Activated CD4-positive, alpha-beta T cell treated with anti-CD3 and anti-CD28 coated beads, Interleukin-2, amount 50 U/mL, for 24 hours (primary cell): ENCODE data around the gene ANKLE1.

Experiments
- DNase-seq, 2 donors: peaks; one replicate each; pipeline ENCODE4 v3.0.0-alpha.2; 2020; ENCODE audit warnings: low read depth in 1 of 2, low spot score in 1 of 2

Gene ANKLE1

GRCh38 chr19:17281391-17282304 is at the start of gene ANKLE1:
TSS of gene ANKLE1 (plus strand) at chr19:17281901. CDS start at chr19:17281921, 20 bp downstream.
- DNase-seq: no peak

- no peak for DNase-seq
These were observed 49.4 kb upstream of the ANKLE1 start for GRCh38 chr19:17232258-17232657.

GRCh38 chr19:17234911-17235299 is 46.8 kb upstream of the ANKLE1 start:
- peak; percentile 43 to 49 for DNase-seq

GRCh38 chr19:17235300-17235970 is 46.3 kb upstream of the ANKLE1 start:
- DNase-seq: peak; percentile 50 to 53

- no peak for DNase-seq
These were observed 45.5 kb upstream of the ANKLE1 start for GRCh38 chr19:17235971-17236777.

GRCh38 chr19:17236811-17237543 is 44.7 kb upstream of the ANKLE1 start:
- DNase-seq: no peak

- no peak for DNase-seq
These were observed 43.7 kb upstream of the ANKLE1 start for GRCh38 chr19:17237747-17238706.

GRCh38 chr19:17240062-17240752 is 41.5 kb upstream of the ANKLE1 start:
- DNase-seq: no peak

- no peak for DNase-seq
These were observed 40.8 kb upstream of the ANKLE1 start for GRCh38 chr19:17240826-17241399.

- DNase-seq: no peak
These were observed 39.1 kb upstream of the ANKLE1 start for GRCh38 chr19:17242431-17243208.

- no peak for DNase-seq
These were observed 38.4 kb upstream of the ANKLE1 start for GRCh38 chr19:17243211-17243829.

GRCh38 chr19:17243830-17244617 is 37.7 kb upstream of the ANKLE1 start:
- DNase-seq: no peak

GRCh38 chr19:17244618-17245534 is 36.8 kb upstream of the ANKLE1 start:
- no peak for DNase-seq

- no peak for DNase-seq
These were observed 36.1 kb upstream of the ANKLE1 start, which contains the start of gene NR2F6 for GRCh38 chr19:17245535-17245984. TSS of gene NR2F6 (minus strand) at chr19:17245919. CDS start at chr19:17245220, 699 bp downstream.

- no peak for DNase-seq
These were observed 34.8 kb upstream of the ANKLE1 start for GRCh38 chr19:17246681-17247425.
